NCI-H526 (cell line): ENCODE results near the gene UPB1.

Experiments
- DNase-seq, 2 experiments: peaks; one replicate each; lab custom pipeline; 2025; lab: John Stamatoyannopoulos, UW

Gene UPB1

DNA sequence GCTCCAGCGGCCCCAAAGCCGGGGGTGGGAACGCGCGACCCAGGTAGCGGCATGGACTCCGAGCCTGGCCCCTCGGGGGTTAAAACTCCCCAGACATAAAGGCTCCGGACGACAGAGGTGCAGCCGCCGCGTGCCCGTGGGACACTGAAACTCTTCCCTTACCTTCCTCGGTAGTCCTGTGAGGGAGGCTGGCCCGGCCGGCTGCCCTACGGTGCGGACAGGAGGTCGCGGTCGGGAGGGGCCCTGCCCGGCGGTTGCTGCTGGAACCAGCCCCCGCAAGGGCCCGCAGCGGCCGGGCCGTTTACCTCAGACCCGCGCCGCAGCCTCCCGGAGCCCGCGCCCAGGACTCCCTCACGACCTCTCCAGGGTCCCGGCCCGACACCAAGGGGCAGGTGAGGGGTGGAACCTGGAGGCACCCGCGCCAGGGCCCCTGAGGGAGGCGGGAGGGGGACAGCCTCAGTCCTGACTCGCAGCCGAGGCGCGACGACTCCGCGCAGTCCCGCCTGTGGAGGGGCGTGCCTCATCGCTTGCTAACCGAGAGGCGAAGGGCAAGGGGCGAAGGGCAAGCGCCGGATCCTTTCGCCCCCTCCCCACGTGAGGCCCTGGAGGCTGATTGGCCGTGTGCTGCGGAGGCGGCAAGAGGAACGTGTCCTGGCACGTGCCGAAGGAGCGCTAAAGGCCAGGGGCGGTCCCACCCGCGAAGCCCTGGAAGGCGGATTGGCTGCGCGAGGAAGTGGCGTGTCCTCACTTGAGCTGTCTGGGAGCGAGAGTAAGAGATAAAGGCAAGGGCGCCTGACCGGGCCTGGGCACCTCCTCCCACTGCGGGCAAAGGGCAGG is at the start of gene UPB1:
Gene UPB1 (plus strand): TSS at position 805 of the 837 bp plus-strand sequence. CDS start 72 bp downstream, outside the sequence.
- no peak for DNase-seq

DNA sequence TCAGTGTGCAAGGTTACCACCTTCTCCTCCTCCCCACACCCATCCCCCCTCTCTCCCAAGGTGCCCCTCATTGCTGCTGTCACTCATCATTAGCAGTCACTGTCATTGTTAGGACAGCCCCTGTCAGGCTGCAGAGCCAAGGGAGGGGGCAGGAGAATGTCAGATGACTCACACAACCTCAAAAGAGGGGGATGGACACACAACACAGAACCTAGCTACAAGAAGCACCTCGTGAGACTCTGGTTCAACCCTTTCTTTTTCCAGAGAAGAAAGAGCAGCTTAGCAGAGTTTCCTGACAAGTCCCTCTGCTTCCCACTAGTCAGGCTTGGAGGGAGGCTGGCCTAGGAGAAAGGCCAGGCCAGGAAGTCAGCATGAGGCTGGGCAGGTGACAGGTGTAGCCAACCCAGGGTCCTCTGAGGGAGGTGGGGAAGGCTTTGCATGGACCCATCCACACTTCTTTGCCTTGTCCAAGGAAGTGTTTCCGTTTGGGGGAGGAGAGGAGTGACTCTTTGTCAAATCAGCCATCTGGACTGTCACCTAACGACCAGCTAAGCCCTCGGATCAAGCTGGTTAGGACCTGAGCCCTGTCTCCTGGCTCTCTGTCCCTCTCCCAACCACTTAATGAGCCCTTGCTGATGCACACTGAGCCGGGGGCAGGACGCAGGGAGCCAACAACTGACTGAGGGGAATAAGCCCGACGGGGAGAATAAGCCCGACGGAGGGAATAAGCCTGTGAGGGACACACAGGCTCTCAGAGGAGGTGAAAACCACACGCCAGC is 49.5 kb upstream of the UPB1 start:
- no peak for DNase-seq

DNA sequence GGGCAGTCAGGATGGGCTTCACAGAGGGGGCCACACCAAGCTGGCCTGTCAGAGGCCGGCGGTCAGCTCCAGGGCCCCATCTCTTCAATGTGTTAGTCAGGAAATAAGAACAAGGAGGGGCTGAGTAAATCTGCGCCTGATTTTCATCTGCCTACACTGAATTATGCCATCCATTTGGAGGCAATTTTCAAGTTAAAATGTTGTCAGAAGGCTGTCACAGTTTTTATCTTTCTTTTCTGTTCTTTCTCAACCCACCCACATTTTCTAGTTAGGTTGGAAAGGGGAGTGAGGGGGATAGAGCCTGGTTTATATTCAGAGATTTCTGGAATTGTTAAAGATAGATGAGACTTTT is 48.9 kb upstream of the UPB1 start:
- DNase-seq, result no peak

DNA sequence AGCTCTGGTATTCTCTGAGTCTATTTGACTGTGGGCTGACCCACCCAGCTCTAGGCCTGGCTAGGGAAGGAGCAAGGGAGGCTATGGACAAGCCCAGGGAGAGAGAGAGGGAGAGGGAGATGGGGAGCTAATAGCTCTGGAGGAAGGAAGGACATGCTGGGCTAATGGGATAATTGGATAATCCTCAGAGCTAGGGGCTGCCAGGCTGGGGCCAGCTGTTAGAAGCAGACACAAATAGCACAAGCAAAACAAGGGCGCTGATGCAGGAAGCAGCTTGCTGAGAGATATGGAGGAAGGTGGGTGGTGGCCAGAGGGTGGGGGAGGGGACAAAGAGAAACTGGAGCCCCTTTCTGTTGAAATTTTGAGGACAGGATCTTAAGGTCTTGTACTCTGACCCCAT is 44.5 kb upstream of the UPB1 start:
- no peak for DNase-seq

DNA sequence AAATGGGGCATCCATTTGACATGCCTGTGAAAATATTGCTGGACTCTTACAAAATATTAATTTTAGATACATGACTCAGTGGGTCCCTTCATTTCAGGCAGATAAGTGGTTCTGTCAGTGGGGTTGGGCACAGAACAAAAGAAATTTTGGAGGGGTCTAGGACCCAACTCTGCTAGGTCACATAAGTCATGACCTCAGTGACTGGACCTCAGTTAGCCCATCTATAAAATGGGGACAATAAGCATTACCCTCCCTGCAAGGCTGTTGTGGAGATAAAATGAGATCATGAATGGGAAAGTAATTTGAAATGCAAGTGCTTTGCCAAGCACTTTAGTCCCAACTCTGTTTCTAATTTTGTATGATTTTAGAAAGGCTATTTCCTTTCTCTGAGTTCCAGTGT is 44.0 kb upstream of the UPB1 start:
- no peak for DNase-seq

DNA sequence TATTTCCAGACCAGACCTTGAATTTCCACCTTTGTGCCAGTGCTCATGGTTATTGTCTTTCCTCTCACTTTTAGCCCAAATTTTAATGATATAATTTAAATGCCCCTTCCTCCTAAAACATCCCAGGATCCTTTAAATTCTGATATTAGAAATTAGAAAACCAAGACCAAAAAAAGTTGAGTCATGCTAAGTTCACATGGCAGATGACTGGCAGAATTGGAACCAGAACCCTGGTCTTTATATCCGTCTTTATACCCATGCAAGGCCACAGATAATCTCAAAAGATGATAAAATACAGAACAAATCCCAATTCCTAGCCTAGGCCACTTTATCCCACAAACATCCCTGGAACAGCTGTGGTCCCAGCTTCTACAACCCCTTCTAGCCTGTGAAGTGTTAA is 41.3 kb upstream of the UPB1 start:
- no peak for DNase-seq

DNA sequence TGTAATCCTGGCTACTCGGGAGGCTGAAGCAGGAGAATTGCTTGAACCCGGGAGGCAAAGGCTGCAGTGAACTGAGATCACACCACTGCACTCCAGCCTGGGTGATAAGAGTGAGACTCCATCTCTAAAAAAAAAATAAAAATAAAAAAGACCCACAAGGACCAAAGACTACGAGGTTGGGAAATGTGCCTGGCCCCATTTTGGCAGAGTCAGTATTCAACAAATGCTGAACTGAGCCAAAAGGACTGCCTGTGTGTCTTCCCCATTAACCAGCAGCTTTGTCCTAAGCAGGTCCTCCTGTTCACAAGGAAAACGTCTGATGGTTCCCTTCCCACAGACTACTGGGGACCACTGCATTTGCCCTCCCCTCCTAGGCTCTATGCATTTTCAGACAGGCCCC is 40.1 kb upstream of the UPB1 start:
- no peak for DNase-seq

DNA sequence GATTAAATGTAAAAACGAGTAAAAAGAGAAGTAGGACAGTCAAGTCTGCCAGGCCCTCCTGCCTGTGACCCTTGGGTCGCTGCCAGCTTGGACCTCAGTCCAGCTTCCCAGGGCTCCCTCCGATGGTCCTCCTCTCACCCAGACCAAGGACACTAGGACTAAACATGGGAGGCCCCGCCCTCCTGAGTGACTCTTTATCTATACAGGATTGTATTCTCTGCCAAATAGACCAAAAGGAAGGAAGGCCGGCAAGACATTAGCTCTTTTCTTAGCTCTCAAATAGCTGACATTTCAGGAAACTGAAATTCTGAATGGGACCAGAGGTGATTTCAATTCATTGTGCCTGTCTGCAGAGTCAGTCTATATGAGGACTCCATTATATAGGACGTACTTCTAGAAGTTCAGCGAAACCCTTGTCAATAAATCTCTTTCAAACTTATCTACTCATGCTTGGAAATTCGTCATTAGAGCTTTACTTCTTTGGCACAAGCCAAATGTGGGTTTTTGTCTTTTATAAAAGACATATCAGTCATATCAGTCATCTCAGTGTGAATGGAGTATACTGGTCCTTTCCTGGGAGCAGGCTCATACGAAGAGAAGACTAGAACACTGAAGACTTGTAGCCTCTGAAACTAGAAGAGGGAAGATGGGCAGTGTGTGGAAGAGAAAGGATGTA is 39.2 kb upstream of the UPB1 start:
- DNase-seq, result no peak

DNA sequence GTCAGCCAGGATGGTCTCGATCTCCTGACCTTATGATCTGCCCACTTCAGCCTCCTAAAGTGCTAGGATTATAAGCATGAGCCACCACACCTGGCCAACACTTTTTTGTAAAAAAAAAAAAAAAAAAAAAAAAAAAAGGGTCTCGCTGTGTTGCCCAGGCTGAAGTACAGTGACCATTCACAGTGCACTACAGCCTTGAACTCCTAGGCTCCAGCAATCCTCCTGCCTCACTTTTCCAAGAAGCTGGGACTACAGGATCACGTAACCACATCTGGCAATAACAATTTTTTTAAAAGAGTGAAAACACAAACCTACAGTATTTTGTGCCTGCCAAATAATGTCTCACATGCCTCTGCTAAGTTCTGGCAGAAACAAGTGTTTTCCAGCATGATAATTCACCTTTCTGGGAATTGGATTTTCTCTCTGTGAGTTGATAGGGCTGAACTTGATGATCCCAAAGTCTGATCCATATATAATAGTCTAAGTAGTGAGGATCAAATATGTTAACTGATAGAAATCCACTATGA is 37.2 kb upstream of the UPB1 start:
- DNase-seq, result no peak

DNA sequence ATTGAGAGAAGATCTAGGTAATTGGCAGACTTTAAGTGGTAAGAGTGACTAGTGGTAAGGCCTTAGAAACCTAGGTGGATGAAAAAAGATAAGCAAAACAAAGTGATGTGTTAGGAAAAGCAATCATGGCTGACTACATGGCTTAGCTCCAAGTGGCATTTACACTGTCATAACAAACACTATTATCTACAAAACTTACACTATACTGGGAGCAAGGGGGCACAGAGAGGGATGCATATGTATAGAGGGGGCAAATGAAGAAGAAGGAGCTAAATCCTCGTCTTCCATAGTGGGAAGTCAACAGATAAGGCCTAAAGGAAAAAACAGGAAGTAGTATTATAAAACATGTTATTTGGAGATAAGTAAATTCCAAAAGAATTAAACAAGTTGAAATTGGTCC is 35.2 kb upstream of the UPB1 start:
- DNase-seq, result no peak

DNA sequence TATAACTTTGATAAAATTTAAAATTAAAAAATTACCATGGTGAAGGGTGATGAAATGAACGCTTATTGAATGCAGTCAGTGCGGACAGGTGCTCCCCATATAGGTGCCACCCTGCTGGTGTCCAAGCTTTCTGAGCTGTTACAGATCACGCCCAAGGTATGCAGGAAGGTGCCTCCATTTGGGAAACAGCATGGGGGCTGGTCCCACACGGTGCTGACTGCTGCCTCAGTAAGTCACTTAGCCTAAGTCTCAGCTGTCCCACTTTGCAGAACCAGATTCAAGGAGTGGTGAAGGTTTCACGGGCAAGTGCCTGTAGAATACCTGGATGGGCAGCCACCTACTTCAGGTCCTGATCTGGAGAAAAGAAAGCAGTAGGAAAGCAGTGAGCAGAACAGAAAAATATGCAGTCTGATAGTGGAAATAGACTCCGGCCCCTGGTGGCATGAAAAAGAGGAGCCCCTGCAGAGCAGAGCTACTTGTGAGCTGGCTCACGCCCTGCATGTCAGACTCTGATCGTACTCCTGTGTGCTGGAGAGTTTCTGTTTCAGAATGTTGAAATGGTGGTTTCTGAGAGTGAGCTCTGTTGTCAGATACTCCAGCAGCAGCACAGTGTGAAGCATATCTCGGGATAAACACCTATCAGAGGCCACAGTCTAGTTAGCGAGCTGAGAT is 34.6 kb upstream of the UPB1 start:
- no peak for DNase-seq

DNA sequence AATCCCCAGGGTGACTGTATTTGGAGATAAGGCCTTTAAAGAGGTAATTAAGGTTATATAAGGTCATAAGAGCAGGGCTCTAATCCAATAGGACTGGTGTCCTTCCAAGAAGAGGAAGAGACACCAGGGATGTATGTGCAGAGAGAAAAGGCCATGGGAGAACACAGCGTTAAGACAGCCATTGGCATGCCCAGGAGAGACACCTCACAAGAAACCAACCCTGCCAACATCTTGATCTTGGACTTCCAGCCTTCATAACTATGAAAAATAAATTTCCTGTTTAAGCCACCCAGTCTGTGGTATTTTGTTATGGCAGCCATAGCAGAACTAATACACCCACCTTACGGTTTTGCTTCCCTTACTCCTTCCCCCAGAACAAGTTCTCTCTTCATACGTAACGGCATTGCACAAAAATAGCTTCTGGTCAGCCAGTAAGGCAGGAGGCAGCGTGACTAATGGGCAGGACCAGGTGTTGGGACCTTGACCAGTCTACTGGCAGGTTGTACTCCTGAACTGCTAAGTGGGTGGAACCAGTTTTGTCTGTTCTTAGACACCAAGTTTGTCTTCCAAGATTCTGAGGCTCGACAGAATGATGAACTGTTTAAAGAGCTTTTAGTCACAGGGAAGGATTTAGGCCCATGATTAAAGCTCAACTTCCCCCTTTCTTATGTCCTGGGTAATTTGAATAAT is 31.9 kb upstream of the UPB1 start:
- DNase-seq, result no peak

DNA sequence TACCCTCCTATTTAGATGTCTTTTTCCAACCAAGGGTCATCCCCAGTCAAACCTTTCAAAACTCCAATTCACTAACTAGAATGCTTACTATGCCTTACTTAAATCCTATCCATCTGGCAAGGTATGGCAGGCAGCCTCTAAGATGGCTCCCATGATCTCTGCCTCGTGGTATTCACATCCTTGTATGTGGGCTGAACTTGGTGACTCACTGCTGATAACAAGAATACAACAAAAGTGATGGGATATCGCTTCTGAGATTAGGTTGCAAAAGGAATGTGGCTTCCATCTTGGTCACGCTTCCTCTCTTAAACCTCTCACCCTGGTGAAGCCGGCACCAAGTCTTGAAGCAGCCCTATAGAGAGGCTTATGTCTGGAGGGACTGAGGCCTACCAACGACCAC is 29.6 kb upstream of the UPB1 start:
- DNase-seq, result no peak

DNA sequence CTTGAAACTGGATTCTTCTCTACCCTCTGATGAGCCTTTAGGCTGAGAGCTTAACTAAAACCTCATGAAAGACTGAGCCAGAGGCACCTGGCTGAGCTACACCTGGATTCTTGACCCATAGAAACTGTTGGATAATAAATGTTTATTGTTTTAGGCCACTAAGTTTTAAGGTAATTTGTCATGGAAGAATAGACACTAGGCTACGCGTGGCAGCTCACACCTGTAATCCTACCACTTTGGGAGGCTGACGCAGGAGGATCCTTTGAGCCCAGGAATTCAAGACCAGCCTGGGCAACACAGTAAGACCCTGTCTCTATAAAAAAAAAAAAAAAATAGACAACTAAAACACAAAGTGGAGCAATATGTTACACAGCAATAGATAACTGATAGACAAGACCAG is 29.2 kb upstream of the UPB1 start:
- DNase-seq, result no peak

DNA sequence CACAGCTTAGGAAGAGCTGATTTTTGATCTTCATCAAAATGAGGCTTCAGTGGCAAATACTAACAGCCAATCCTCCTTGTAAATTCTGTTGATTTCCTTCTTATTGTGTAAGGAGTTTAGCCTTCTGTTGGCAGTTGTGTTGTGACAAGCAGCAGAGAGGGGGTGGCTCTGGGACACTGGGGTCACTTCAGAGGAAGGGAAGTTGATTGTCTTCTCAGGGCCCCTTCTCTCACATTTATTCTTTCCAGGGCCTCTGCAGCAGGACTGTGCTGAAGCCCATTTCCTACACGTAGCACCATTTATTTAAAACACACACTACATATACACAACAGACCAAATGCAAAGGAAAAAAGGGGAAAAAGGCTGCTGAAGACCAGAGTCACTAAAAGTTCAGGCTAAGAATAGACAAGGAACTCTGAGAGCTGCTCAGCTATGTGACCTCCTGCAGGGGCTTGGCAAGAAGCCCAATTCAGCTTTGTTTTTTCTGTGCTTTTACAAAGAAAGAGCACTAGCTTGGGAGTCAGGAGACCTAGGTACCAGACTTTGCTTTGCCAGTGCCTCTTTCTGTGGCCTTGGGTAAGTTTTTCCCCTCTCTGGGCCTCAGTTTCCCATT is 28.3 kb upstream of the UPB1 start:
- DNase-seq, result no peak

DNA sequence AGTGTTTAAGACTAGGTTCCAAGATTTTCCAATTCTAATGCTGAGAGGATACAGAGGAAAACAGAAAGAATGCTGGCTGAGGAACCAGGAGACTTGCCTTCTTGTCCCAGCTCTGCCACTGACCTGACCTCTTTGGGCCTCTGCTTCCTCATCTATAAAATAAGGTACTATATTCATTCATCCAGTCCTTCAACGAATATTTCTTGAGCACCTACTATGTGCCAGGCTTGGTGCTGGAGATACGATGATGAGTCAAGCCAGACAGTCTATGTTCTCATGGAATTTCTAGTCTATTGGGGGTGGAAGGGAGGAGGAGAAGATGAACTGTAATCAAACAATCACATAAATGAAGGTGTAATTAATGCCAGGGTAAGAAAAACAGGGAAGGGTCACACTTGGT is 27.8 kb upstream of the UPB1 start:
- no peak for DNase-seq

DNA sequence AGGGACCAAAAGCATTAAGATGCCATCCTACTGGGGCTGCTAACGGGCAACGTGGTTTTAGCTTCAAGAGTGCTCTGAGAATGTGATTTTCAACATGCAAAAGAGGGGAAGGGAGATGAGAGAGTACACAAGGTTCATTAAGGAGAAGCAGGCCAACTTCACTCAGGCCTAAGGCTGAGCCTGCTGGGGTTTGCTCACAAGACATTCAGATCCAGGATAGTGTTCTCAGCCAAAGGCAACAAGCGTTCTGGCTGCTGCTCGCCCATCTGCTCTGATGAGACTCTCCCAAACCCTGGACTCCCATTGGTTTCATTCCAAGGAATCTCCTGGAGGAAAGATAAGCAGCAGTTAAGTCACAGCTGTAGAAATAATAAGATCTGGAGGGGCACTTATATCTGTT is 23.6 kb upstream of the UPB1 start:
- no peak for DNase-seq

DNA sequence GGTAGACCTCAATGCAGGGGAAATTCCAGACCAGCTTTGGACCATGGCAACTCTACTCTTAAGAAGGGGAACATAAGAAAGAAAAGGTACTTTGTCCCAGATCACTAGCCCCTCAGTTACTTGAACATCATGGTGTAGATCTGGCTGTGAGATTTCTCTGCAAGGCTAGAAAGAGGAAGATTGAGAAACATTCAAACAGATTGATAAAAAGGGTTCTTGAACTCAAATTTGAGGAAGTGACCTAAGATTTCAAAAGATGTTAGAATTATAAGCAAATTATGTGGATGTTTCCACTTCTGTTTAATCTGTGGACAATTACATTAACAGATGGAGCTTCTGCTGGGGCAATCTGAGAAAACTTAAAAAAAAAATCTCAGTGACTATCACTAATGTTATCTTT is 21.8 kb upstream of the UPB1 start:
- no peak for DNase-seq

DNA sequence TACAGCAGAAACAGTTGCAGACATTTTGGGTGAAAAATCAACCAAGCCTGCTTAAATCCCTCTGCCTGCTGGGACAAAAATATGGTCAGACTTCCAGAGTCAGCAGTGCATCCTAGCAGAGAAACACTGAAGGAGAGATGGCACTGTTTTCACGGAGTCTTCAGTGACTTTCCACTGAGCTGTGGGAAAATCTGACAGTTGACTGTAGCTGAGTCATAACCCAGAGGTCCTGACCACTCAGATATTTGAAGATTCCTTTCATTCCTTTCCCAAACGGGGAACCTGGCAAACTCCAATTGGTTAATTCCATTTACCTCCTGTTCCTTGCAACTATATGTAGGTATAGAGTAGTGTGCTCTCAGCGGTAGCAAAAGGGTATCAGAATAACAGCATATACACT is 20.9 kb upstream of the UPB1 start:
- no peak for DNase-seq

DNA sequence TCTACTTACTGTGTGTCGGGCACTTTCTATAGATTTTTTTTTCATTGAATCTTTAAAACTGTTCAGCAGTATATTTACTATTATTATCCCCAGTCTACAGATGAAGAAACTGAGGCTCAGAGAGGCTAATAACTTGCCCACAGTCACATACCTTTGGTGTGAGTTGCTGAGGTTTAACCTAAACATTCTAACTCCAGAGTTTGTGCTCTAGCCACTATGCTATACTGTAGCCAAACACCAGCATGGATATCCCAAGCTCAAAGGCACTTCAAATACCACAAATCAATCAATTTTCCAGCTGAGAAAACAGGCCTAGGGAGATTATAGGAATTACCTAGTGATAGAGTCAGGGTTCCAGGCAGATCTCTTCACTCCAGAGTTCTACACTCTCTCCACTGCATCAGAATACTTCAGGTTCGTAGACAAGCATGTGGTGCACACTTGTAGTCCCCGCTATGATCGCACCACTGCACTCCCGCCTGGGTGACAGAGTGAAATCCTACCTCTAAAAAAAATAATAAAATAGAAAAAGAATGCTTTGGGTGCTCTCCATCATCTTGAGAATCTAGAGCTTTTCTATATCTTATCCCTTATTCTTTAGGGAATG is 20.4 kb upstream of the UPB1 start:
- DNase-seq, result no peak

DNA sequence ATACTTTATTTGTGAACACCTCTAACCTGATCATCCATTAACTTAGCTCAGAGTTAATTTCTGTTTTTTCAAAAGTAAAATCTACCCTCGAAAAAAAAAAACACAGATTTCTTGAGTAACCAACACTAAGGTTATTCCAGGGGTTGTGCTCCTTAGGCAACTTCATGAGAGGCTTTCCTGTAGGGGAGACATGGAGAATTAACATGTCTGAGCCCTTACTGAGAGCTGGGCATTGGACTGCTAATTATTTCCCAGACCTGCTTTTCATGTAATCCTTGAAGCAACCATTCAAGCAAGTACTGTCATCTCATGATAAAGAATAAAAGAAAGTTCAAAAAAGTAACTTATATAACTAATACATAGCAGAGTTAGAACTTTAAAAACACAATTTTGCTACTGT is 13.5 kb upstream of the UPB1 start:
- DNase-seq, result no peak
